ENCODE data around the gene SH3BGRL2.
"Not testable (repeated sequence)": the region's sequence is repeated elsewhere in the genome, so short reads cannot be mapped to it uniquely, and the experiment has no call there.

SH3BGRL2 gene

GRCh38 chr6:79614326-79615305 is 16.5 kb upstream of the SH3BGRL2 start:
- CTCF ChIA-PET = no interaction called here
- POLR2A ChIA-PET = no interaction called here
- no peak for TF ChIP-seq FOXM1 (IDR thresholded peaks at IDR 0.05; ENCODE audit: borderline replicate concordance)
- TF ChIP-seq L3MBTL2 (conservative IDR thresholded peaks at IDR 0.05) = no peak
- TF ChIP-seq FOXK2 (IDR thresholded peaks at IDR 0.05) = no peak
- no peak for TF ChIP-seq HDGF (IDR thresholded peaks at IDR 0.05; ENCODE audit: borderline replicate concordance)
- no peak for TF ChIP-seq BHLHE40 (IDR thresholded peaks at IDR 0.05; ENCODE audit: borderline replicate concordance)
- TF ChIP-seq SUZ12 (IDR thresholded peaks at IDR 0.05) = no peak
- no peak for TF ChIP-seq PKNOX1 (IDR thresholded peaks at IDR 0.05)
- no peak for TF ChIP-seq CTBP1 (IDR thresholded peaks at IDR 0.05; ENCODE audit: borderline replicate concordance)
- no peak for TF ChIP-seq TARDBP (IDR thresholded peaks at IDR 0.05)
- TF ChIP-seq ELF4 (IDR thresholded peaks at IDR 0.05) = no peak
- no peak for TF ChIP-seq LEF1 (IDR thresholded peaks at IDR 0.05; ENCODE audit: borderline replicate concordance)
- TF ChIP-seq ZNF384 (IDR thresholded peaks at IDR 0.05) = no peak
- TF ChIP-seq NFRKB (IDR thresholded peaks at IDR 0.05) = no peak
- TF ChIP-seq FOXA1 (IDR thresholded peaks at IDR 0.05) = no peak
- no peak for TF ChIP-seq SP1 (IDR thresholded peaks at IDR 0.05)
- TF ChIP-seq ARNT (IDR thresholded peaks at IDR 0.05) = no peak
- no peak for DNase-seq (ENCODE audit: extremely low spot score)

GRCh38 chr6:79617518-79617941 is 13.6 kb upstream of the SH3BGRL2 start:
- no peak for TF ChIP-seq ARNT (IDR thresholded peaks at IDR 0.05)
- TF ChIP-seq HDGF (IDR thresholded peaks at IDR 0.05; ENCODE audit: borderline replicate concordance) = no peak
- no peak for TF ChIP-seq ZNF384 (IDR thresholded peaks at IDR 0.05)
- no peak for TF ChIP-seq PKNOX1 (IDR thresholded peaks at IDR 0.05)
- TF ChIP-seq CTBP1 (IDR thresholded peaks at IDR 0.05; ENCODE audit: borderline replicate concordance) = no peak
- no peak for TF ChIP-seq FOXM1 (IDR thresholded peaks at IDR 0.05; ENCODE audit: borderline replicate concordance)
- TF ChIP-seq SP1 (IDR thresholded peaks at IDR 0.05) = no peak
- TF ChIP-seq NFRKB (IDR thresholded peaks at IDR 0.05) = no peak
- TF ChIP-seq LEF1 (IDR thresholded peaks at IDR 0.05; ENCODE audit: borderline replicate concordance) = no peak
- no peak for TF ChIP-seq FOXK2 (IDR thresholded peaks at IDR 0.05)
- no peak for TF ChIP-seq ELF4 (IDR thresholded peaks at IDR 0.05)
- no peak for TF ChIP-seq FOXA1 (IDR thresholded peaks at IDR 0.05)
- TF ChIP-seq BHLHE40 (IDR thresholded peaks at IDR 0.05; ENCODE audit: borderline replicate concordance) = no peak
- no peak for TF ChIP-seq TARDBP (IDR thresholded peaks at IDR 0.05)
- TF ChIP-seq L3MBTL2 (conservative IDR thresholded peaks at IDR 0.05) = no peak
- no peak for TF ChIP-seq SUZ12 (IDR thresholded peaks at IDR 0.05)
- no peak for DNase-seq (ENCODE audit: extremely low spot score)
- ChIA-PET CTCF (no interaction called here), POLR2A (no interaction called here)

GRCh38 chr6:79618425-79618824 is 12.7 kb upstream of the SH3BGRL2 start:
- DNase-seq (ENCODE audit: extremely low spot score); CTCF ChIA-PET: not testable (repeated sequence)
- POLR2A ChIA-PET = interaction anchor here (1.9 kb wide), 1 partner anchor 12 kb away, joined by 6 read pairs; the partner anchor contains the start of gene SH3BGRL2

GRCh38 chr6:79621579-79621978 is 9.6 kb upstream of the SH3BGRL2 start:
- no peak for DNase-seq (ENCODE audit: extremely low spot score)
- CTCF ChIA-PET = interaction anchor here (1.0 kb wide), 1 partner anchor 51 kb away, joined by 3 read pairs; no protein-coding TSS in a partner anchor
- TF ChIP-seq SP1 (IDR thresholded peaks at IDR 0.05) = no peak
- no peak for TF ChIP-seq TARDBP (IDR thresholded peaks at IDR 0.05)
- TF ChIP-seq ZNF384 (IDR thresholded peaks at IDR 0.05) = no peak
- TF ChIP-seq CTBP1 (IDR thresholded peaks at IDR 0.05; ENCODE audit: borderline replicate concordance) = no peak
- no peak for TF ChIP-seq PKNOX1 (IDR thresholded peaks at IDR 0.05)
- TF ChIP-seq HDGF (IDR thresholded peaks at IDR 0.05; ENCODE audit: borderline replicate concordance) = no peak
- POLR2A ChIA-PET = no interaction called here

GRCh38 chr6:79622364-79622763 is 8.8 kb upstream of the SH3BGRL2 start:
- ChIA-PET POLR2A (interaction anchor here (1.1 to 1.3 kb wide), 2 partner anchors 9 to 15 kb away, joined by 4 to 9 read pairs; partner anchors contain the start of gene SH3BGRL2), CTCF (no interaction called here)
- DNase-seq (ENCODE audit: extremely low spot score) = no peak
- no peak for TF ChIP-seq ZNF384 (IDR thresholded peaks at IDR 0.05)
- no peak for TF ChIP-seq HDGF (IDR thresholded peaks at IDR 0.05; ENCODE audit: borderline replicate concordance)
- TF ChIP-seq SUZ12 (IDR thresholded peaks at IDR 0.05) = no peak
- no peak for TF ChIP-seq CTBP1 (IDR thresholded peaks at IDR 0.05; ENCODE audit: borderline replicate concordance)
- no peak for TF ChIP-seq TARDBP (IDR thresholded peaks at IDR 0.05)

- DNase-seq (ENCODE audit: extremely low spot score) = no peak
- CTCF ChIA-PET = no interaction called here
- no peak for TF ChIP-seq HDGF (IDR thresholded peaks at IDR 0.05; ENCODE audit: borderline replicate concordance)
- TF ChIP-seq ARNT (IDR thresholded peaks at IDR 0.05) = no peak
- no peak for TF ChIP-seq SUZ12 (IDR thresholded peaks at IDR 0.05)
- no peak for TF ChIP-seq FOXK2 (IDR thresholded peaks at IDR 0.05)
- TF ChIP-seq ZNF384 (IDR thresholded peaks at IDR 0.05) = no peak
- no peak for TF ChIP-seq SP1 (IDR thresholded peaks at IDR 0.05)
- no peak for TF ChIP-seq PKNOX1 (IDR thresholded peaks at IDR 0.05)
- no peak for TF ChIP-seq L3MBTL2 (conservative IDR thresholded peaks at IDR 0.05)
- no peak for TF ChIP-seq BHLHE40 (IDR thresholded peaks at IDR 0.05; ENCODE audit: borderline replicate concordance)
- TF ChIP-seq ELF4 (IDR thresholded peaks at IDR 0.05) = no peak
- TF ChIP-seq CTBP1 (IDR thresholded peaks at IDR 0.05; ENCODE audit: borderline replicate concordance) = no peak
- no peak for TF ChIP-seq FOXM1 (IDR thresholded peaks at IDR 0.05; ENCODE audit: borderline replicate concordance)
- POLR2A ChIA-PET = interaction anchor here (1.1 to 1.3 kb wide), 2 partner anchors 8 to 16 kb away, joined by 4 to 9 read pairs; partner anchors contain the start of gene SH3BGRL2
These were observed 8.0 kb upstream of the SH3BGRL2 start for GRCh38 chr6:79623106-79623505.
